Inflammatory macrophage treated with lipopolysaccharide for 4 hours (primary cell): Measurements from ENCODE around the gene STRC.
"Not testable (repeated sequence)": the region's sequence is repeated elsewhere in the genome, so short reads cannot be mapped to it uniquely, and the experiment has no call there.

Source experiments
- DNase-seq: peaks from one replicate; pipeline ENCODE4 v3.0.0-alpha.2; 2020

The STRC gene

DNA sequence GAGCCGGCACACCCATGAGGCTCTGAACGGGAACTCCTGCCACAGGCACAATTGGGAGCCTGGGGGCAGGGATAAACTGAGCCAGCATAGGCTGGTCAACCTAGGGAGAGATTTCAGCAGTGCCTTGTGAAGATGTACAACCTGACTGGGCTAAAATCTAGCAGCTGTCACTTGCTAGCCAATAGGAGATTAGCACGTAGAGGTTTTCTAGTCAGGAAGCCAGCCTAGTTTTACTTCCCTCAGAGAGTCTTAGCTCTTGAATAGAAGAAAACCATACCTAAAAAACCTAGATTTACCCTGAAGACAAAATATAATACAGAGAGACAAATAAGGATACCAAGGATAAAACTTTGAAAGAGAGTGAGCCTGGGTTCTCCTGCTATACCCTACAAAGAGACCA lies 55.8 kb downstream of the STRC start:
- not testable (repeated sequence) for DNase-seq

DNA sequence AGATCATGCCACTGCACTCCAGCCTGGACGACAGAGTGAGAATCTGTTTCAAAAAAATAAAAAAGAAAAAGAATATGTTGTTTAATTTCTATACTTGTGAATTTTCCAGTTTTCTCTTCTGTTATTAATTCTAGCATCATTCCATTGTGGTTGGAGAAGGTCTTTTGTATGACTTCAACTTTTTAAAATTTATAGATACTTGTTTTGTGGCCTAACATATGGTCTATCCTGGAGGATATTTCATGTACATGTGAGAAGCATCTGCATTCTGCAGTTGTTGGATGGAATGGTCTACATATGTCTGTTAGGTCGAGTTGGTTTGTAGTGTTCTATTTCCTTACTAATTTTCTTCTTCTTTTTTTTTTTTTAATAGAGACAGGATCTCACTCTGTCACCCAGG lies 65.6 kb downstream of the STRC start:
- DNase-seq = no peak

DNA sequence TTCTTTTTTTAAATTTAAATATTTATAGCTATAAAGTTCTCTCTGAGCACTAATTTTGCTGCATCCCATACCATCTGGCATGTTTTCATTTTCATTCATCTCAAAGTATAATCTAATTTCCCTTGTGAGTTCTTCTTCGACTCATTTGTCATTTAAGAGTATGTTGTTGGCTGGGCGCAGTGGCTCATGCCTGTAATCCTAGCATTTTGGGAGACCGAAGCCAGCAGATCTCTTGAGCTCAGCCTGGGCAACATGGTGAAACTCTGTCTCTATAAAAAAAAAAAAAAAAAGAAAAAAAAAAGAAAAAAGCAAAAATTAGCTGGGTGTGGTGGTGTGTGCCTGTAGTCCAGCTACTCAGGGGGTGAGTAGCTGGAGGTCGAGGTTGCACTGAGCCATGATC lies 66.3 kb downstream of the STRC start:
- DNase-seq = no peak

DNA sequence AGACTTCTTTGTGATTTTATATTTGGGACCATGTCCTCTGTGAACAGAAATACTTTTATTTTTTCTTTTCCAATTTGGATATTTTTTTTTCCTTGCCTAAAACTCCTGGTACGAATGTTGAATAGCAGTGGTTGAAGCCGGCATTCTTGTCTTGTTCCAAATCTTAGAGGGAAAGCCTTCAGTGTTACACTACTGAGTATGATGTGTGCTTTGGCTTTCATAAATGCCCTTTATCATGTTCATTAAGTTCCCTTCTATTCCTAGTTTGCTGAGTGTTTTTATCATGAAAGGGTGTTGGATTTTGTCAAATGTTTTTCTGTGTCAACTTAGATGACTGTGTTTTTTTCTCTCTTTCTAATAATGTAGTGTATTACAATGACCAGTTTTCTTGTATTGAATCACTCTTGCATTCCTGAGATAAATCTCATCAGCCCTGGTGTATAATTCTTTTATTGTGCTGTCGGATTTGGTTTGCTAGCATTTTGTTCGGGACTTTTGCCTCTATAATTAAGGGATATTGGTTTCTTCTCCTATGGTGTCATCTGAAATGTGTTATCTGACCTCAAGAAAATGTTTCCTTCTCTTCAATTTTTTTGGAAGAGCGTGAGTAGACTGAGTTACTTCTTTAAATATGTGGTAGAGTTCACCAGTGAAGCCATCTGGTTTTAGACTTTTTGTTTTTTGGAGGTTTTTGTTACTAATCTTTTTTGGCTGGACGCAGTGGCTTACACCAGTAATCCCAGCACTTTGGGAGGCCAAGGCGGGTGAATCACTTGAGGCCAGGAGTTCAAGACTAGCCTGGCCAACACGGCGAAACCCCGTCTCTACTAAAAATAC lies 67.9 kb downstream of the STRC start:
- no peak for DNase-seq
